IMR-90 (cell line): ENCODE results near the gene NEXN. TPM values are rescaled to one million over a fixed set of nuclear protein-coding genes. Genes with fewer than 3 reads are reported as not detected.

Experiments
- ATAC-seq: fragments of 200-7000 bp; cut with Tn5 transposase; 2 replicates; pipeline ENCODE4 v1.9.1; 2020; ENCODE audit warnings: low read depth, mild to moderate bottlenecking, moderate library complexity
- BruUV-seq: library from RNA; stranded (reverse); fragments of 400-500 nt; replicated peaks from 2 replicates; lab custom pipeline; 2021; lab: Mats Ljungman, UMichigan
- CTCF ChIA-PET: fragments of 300-600 bp; formaldehyde crosslinking; extraction: SDS; loops from one replicate; lab custom pipeline; 2021; ENCODE audit warnings: antibody characterized with exemption; lab: Yijun Ruan, JAX
- POLR2A ChIA-PET: fragments of 300-600 bp; sonication (Branson Sonifier 250); formaldehyde crosslinking; loops from one replicate; lab custom pipeline; 2022; ENCODE audit warnings: antibody characterized with exemption; ENCODE audit not compliant: unreplicated experiment; lab: Charles Lee
- DNase-seq: peaks from one replicate; pipeline ENCODE4 v3.0.0; 2013
- H2AFZ ChIP-seq: replicated peaks from 2 replicates; pipeline ENCODE3; 2013; ENCODE audit warnings: low read length, mild to moderate bottlenecking; ENCODE audit not compliant: poor library complexity
- H2AK5ac ChIP-seq: 2 replicates; pipeline ENCODE4 v1.6.1; 2013; ENCODE audit warnings: low read depth, low read length, inconsistent platforms
- H2AK9ac ChIP-seq: replicated peaks from 2 replicates; pipeline ENCODE3; 2013; ENCODE audit warnings: mild to moderate bottlenecking, low read depth, low read length, moderate library complexity; ENCODE audit not compliant: poor library complexity
- H2BK120ac ChIP-seq: 2 replicates; pipeline ENCODE4 v1.6.1; 2013; ENCODE audit warnings: low read depth, low read length, inconsistent platforms
- H2BK15ac ChIP-seq: 3 replicates; pipeline ENCODE4 v1.6.1; 2013; ENCODE audit warnings: low read depth, low read length, inconsistent platforms
- H2BK20ac ChIP-seq: 2 replicates; pipeline ENCODE4 v1.6.1; 2013; ENCODE audit warnings: low read depth, mild to moderate bottlenecking, inconsistent platforms, low read length, moderate library complexity
- H2BK5ac ChIP-seq: 2 replicates; pipeline ENCODE4 v1.6.1; 2013; ENCODE audit warnings: mild to moderate bottlenecking, low read depth, low read length, inconsistent platforms; ENCODE audit not compliant: poor library complexity, severe bottlenecking
- H3K14ac ChIP-seq: replicated peaks from 2 replicates; pipeline ENCODE4 v1.6.1; 2013; ENCODE audit warnings: low read depth, low read length, inconsistent platforms
- H3K18ac ChIP-seq: 2 replicates; pipeline ENCODE4 v1.6.1; 2013; ENCODE audit warnings: low read depth, low read length, control low read depth
- H3K23ac ChIP-seq: 2 replicates; pipeline ENCODE4 v1.6.1; 2013; ENCODE audit warnings: low read depth, low read length, inconsistent platforms
- H3K27ac ChIP-seq: 2 replicates; pipeline ENCODE4 v1.5.1; 2013; ENCODE audit warnings: mild to moderate bottlenecking, control low read depth, low read length; ENCODE audit not compliant: insufficient read depth
- H3K27me3 ChIP-seq: 2 replicates; pipeline ENCODE4 v1.6.1; 2013; ENCODE audit warnings: low read length; ENCODE audit not compliant: control insufficient read depth, insufficient read depth
- H3K36me3 ChIP-seq: 2 replicates; pipeline ENCODE4 v1.6.1; 2013; ENCODE audit warnings: low read length, mixed read lengths; ENCODE audit not compliant: control insufficient read depth, insufficient read depth
- H3K4ac ChIP-seq: 2 replicates; pipeline ENCODE4 v1.6.1; 2013; ENCODE audit warnings: low read depth, low read length, inconsistent platforms
- H3K4me1 ChIP-seq: 2 replicates; pipeline ENCODE4 v1.6.1; 2013; ENCODE audit warnings: low read length, mixed read lengths; ENCODE audit not compliant: control insufficient read depth, insufficient read depth
- H3K4me2 ChIP-seq: 2 replicates; pipeline ENCODE4 v1.6.1; 2013; ENCODE audit warnings: low read depth, mild to moderate bottlenecking, control low read depth, low read length, moderate library complexity
- H3K4me3 ChIP-seq: 2 replicates; pipeline ENCODE4 v1.5.1; 2013; ENCODE audit warnings: low read depth, mild to moderate bottlenecking, control low read depth, low read length, moderate library complexity; ENCODE audit not compliant: insufficient read depth
- H3K56ac ChIP-seq: 2 replicates; pipeline ENCODE4 v1.6.1; 2013; ENCODE audit warnings: low read length, inconsistent platforms; ENCODE audit not compliant: insufficient read depth; ENCODE audit errors: extremely low read depth
- H3K79me1 ChIP-seq, 2 experiments: 2 replicates each; pipeline ENCODE4 v1.6.1; 2013; ENCODE audit warnings: low read length in 2 of 2, inconsistent platforms in 1 of 2, low read depth in 1 of 2
- H3K9ac ChIP-seq: 2 replicates; pipeline ENCODE4 v1.6.1; 2013; ENCODE audit warnings: low read depth, low read length, control low read depth
- H3K9me1 ChIP-seq: 2 replicates; pipeline ENCODE4 v1.6.1; 2013; ENCODE audit warnings: low read length, inconsistent platforms; ENCODE audit not compliant: insufficient read depth
- H3K9me3 ChIP-seq: 2 replicates; pipeline ENCODE4 v1.6.1; 2013; ENCODE audit warnings: low read length; ENCODE audit not compliant: control insufficient read depth, insufficient read depth
- H4K20me1 ChIP-seq: 2 replicates; pipeline ENCODE4 v1.6.1; 2013; ENCODE audit warnings: low read length, inconsistent platforms; ENCODE audit not compliant: insufficient read depth
- H4K5ac ChIP-seq: 2 replicates; pipeline ENCODE4 v1.6.1; 2013; ENCODE audit warnings: mild to moderate bottlenecking, low read depth, low read length, control low read depth
- H4K8ac ChIP-seq, 2 experiments: 2 replicates each; pipeline ENCODE4 v1.6.1; 2013; ENCODE audit warnings: low read depth in 2 of 2, low read length in 2 of 2, control low read depth in 1 of 2, inconsistent platforms in 1 of 2
- H4K91ac ChIP-seq: 2 replicates; pipeline ENCODE4 v1.6.1; 2013; ENCODE audit warnings: low read depth, low read length, inconsistent platforms; ENCODE audit not compliant: insufficient read depth
- CEBPB ChIP-seq: IDR thresholded peaks from 2 replicates; pipeline ENCODE4 v1.6.1; 2012; ENCODE audit warnings: low read depth, low read length, improper control_type of control experiment
- CTCF ChIP-seq: conservative IDR thresholded peaks from 2 replicates; pipeline ENCODE4 v1.5.1; 2012; ENCODE audit warnings: mild to moderate bottlenecking, low read depth, low read length, improper control_type of control experiment
- FOS ChIP-seq: fragments of 150-350 bp; IDR thresholded peaks from 2 replicates; pipeline ENCODE4 v1.6.1; 2016; ENCODE audit warnings: low read depth, low read length
- MAZ ChIP-seq: IDR thresholded peaks from 2 replicates; pipeline ENCODE4 v1.6.1; 2012; ENCODE audit warnings: low read depth, mild to moderate bottlenecking, low read length, improper control_type of control experiment, moderate library complexity, borderline replicate concordance
- POLR2A ChIP-seq: IDR thresholded peaks from 2 replicates; pipeline ENCODE4 v1.6.1; 2012; ENCODE audit warnings: mild to moderate bottlenecking, low read depth, low read length
- SMC3 ChIP-seq: fragments of 150-350 bp; IDR thresholded peaks from 2 replicates; pipeline ENCODE4 v1.6.1; 2016; ENCODE audit warnings: low read depth, mild to moderate bottlenecking, antibody characterized with exemption, low read length, moderate library complexity
- WGBS, 2 experiments: methylation state at CpG; one replicate each; pipeline versions ENCODE4 v1.1.5 to v1.1.7; 2013; ENCODE audit warnings: missing lambda C conversion rate in 2 of 2; ENCODE audit not compliant: insufficient read length in 1 of 2; ENCODE audit errors: extremely low coverage in 2 of 2; 5-methylcytosine and 5-hydroxymethylcytosine counted together
- dilution Hi-C: fragments of 300-500 bp; cut with HindIII; formaldehyde crosslinking; loops from one replicate; pipeline ENCODE4 v1.14.3; 2018; ENCODE audit warnings: low sequenced_read_pairs; ENCODE audit not compliant: unreplicated experiment
- in situ Hi-C: fragments of 300-500 bp; cut with MboI; formaldehyde crosslinking; loops from 3 replicates; pipeline ENCODE4 v1.14.3; 2019; ENCODE audit warnings: low sequenced_read_pairs, inconsistent platforms, mixed read lengths
- intact Hi-C: fragments of 100-400 bp; cut with micrococcal nuclease; formaldehyde crosslinking; loops from 2 replicates; pipeline ENCODE4 v1.10.0; 2022
- polyA plus RNA-seq, 3 experiments: library from polyadenylated mRNA; depleted of rRNA; stranded (reverse); fragments of >200 nt; gene quantifications; 2 replicates each; pipeline ENCODE4 v1.2.3, GENCODE V29; 2012; ENCODE audit warnings: low replicate concordance in 1 of 3
- total RNA-seq: library from RNA; depleted of rRNA; stranded (reverse); fragments of >200 nt; gene quantifications from 2 replicates; pipeline ENCODE4 v1.2.3, GENCODE V29; 2012

Gene NEXN
- total and polyA plus RNA-seq, 2 of the 4 experiments (the other 2 are of a cell fraction), result 5.2 to 16.1 TPM

GRCh38 chr1:77889671-77890070 is 1.2 kb downstream of the NEXN start:
- no peak overlapping the region for H2AK9ac ChIP-seq
- H4K91ac ChIP-seq, result peak overlapping the region; percentile 100
- H3K79me1 ChIP-seq, result peaks cover 15 to 34% of the 10 kb centered on the region in 2 experiments; a peak in 3 of 4 replicates
- dilution Hi-C loops, result no loop called here
- H2BK15ac ChIP-seq, result peak overlapping the region; percentile 85; the same call in 2 of the 3 replicates
- H3K9me3 ChIP-seq, result no peaks in the 10 kb centered on the region
- H2BK120ac ChIP-seq, result peak overlapping the region; percentile 99
- H3K23ac ChIP-seq, result peak overlapping the region; percentile 92; the same call in 1 of the 2 replicates
- no CpG with 5 or more reads among the region's 7 CpGs for WGBS, 2 experiments
- no TSS peak for BruUV-seq
- H3K4me1 ChIP-seq, result peaks cover 9% of the 10 kb centered on the region
- H4K20me1 ChIP-seq, result peaks cover 7% of the 10 kb centered on the region; the same call in 1 of the 2 replicates
- in situ Hi-C loops, result no loop called here
- peak overlapping the region; percentile 85 to 97 for H4K8ac ChIP-seq
- peak overlapping the region; percentile 99 for H3K27ac ChIP-seq
- H4K5ac ChIP-seq, result peak overlapping the region; percentile 99
- H3K36me3 ChIP-seq, result peaks cover 14% of the 10 kb centered on the region
- POLR2A ChIA-PET, result no interaction called here
- TF ChIP-seq MAZ (no peak), CEBPB (no peak), POLR2A (0 out of 2 replicates have a peak, but pooled peaks have one; percentile 51), SMC3 (no peak), FOS (peak; percentile 82), CTCF (no peak)
- ATAC-seq (peak; percentile 18), DNase-seq (peak; percentile 91)
- H3K4me3 ChIP-seq, result peak overlapping the region; percentile 98
- H3K27me3 ChIP-seq, result no peaks in the 10 kb centered on the region
- H3K9me1 ChIP-seq, result no peaks in the 10 kb centered on the region
- peak overlapping the region; percentile 37; the same call in 1 of the 2 replicates for H2AK5ac ChIP-seq
- H3K56ac ChIP-seq, result peak overlapping the region; percentile 100
- peak overlapping the region; percentile 99 for H3K18ac ChIP-seq
- CTCF ChIA-PET, result no interaction called here
- H2AFZ ChIP-seq, result no peak overlapping the region
- peak overlapping the region; percentile 99 for H2BK5ac ChIP-seq
- peak overlapping the region; percentile 83; the same call in 1 of the 2 replicates for H2BK20ac ChIP-seq
- peak overlapping the region; percentile 98 for H3K9ac ChIP-seq
- intact Hi-C loops, result loop anchor here (2.0 kb wide), 2 partner anchors 57 to 131 kb away; partner anchors contain the start of gene USP33
- peak overlapping the region; percentile 93 for H3K4me2 ChIP-seq
- H3K4ac ChIP-seq, result peak overlapping the region; percentile 100; the same call in 1 of the 2 replicates
- H3K14ac ChIP-seq, result peak overlapping the region; percentile 100
